ENCODE measurements around the gene CAMKMT. TPM values are rescaled to one million over a fixed set of nuclear protein-coding genes. Genes with fewer than 3 reads are reported as not detected.

Gene CAMKMT
- total RNA-seq, 2 experiments from 2014 or later, result 11.9 to 13.9 TPM

DNA sequence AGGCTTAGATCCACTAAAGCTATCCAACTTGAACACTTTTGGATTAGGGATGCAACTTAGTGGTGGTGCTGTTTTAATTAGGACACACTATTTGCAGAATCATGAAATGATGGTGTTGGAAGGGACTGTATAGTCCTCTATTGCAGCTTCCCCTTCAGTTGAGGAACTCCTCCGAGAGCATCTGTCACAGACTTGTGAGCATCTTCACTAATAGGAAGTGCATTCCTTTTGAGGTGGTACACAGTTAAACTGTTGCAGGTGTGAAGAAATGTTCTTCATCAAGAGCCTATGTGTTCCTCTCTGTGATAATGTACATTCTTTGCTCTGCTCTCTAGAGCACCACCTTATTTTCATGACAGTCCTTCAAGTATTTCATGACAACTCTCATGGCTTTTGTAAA, 197.4 kb downstream of the CAMKMT start:
- Histone ChIP-seq H3K4me1 (ENCODE audit: insufficient read depth, low read length) (no peaks in the 10 kb centered on the region), H3K4me3 (ENCODE audit: low read length) (no peak overlapping the region), H3K27me3 (ENCODE audit: control insufficient read depth in 1 of 2, insufficient read depth in 2 of 2, low read length in 2 of 2) (no peaks in the 10 kb centered on the region), H3K36me3 (ENCODE audit: insufficient read depth, low read length) (no peaks in the 10 kb centered on the region), H3K27ac (ENCODE audit: low read depth in 1 of 2, low read length in 2 of 2) (no peak overlapping the region), H3K9me3 (ENCODE audit: control insufficient read depth in 1 of 2, insufficient read depth in 1 of 2, low read length in 2 of 2) (no peaks in the 10 kb centered on the region)
- Mint-ChIP-seq H3K27ac (no peak overlapping the region), H3K4me3 (no peak overlapping the region), H3K36me3 (ENCODE audit: low read depth) (peaks cover 32% of the 10 kb centered on the region), H3K27me3 (no peaks in the 10 kb centered on the region), H3K4me1 (ENCODE audit: low read depth) (no peaks in the 10 kb centered on the region), H3K9me3 (no peaks in the 10 kb centered on the region)
- no peak for ATAC-seq (ENCODE audit: poor library complexity)
- intact Hi-C loops (cut with DNase I, micrococcal nuclease), result no loop called here
- no peak for DNase-seq
- CTCF ChIA-PET, result no interaction called here
- POLR2A ChIA-PET, result no interaction called here
- TF ChIP-seq, protein P1, sequence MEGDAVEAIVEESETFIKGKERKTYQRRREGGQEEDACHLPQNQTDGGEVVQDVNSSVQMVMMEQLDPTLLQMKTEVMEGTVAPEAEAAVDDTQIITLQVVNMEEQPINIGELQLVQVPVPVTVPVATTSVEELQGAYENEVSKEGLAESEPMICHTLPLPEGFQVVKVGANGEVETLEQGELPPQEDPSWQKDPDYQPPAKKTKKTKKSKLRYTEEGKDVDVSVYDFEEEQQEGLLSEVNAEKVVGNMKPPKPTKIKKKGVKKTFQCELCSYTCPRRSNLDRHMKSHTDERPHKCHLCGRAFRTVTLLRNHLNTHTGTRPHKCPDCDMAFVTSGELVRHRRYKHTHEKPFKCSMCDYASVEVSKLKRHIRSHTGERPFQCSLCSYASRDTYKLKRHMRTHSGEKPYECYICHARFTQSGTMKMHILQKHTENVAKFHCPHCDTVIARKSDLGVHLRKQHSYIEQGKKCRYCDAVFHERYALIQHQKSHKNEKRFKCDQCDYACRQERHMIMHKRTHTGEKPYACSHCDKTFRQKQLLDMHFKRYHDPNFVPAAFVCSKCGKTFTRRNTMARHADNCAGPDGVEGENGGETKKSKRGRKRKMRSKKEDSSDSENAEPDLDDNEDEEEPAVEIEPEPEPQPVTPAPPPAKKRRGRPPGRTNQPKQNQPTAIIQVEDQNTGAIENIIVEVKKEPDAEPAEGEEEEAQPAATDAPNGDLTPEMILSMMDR (IDR thresholded peaks at IDR 0.05), result no peak

- Mint-ChIP-seq H3K36me3 (ENCODE audit: low read depth) (peaks cover 26% of the 10 kb centered on the region), H3K4me3 (no peak overlapping the region), H3K4me1 (ENCODE audit: low read depth) (no peaks in the 10 kb centered on the region), H3K27ac (no peak overlapping the region), H3K9me3 (no peaks in the 10 kb centered on the region), H3K27me3 (no peaks in the 10 kb centered on the region)
- no peaks in the 10 kb centered on the region for H3K4me1 ChIP-seq (ENCODE audit: insufficient read depth, low read length)
- no peak overlapping the region for H3K27ac ChIP-seq (ENCODE audit: low read depth in 1 of 2, low read length in 2 of 2)
- intact Hi-C loops (cut with DNase I, micrococcal nuclease), result no loop called here
- H3K27me3 ChIP-seq (ENCODE audit: control insufficient read depth in 1 of 2, insufficient read depth in 2 of 2, low read length in 2 of 2), result no peaks in the 10 kb centered on the region
- H3K4me3 ChIP-seq (ENCODE audit: low read length), result no peak overlapping the region
- H3K9me3 ChIP-seq (ENCODE audit: control insufficient read depth in 1 of 2, insufficient read depth in 1 of 2, low read length in 2 of 2), result no peaks in the 10 kb centered on the region
- ATAC-seq (ENCODE audit: poor library complexity) (no peak), DNase-seq (no peak)
- ChIA-PET POLR2A (no interaction called here), CTCF (no interaction called here)
- H3K36me3 ChIP-seq (ENCODE audit: insufficient read depth, low read length), result peaks cover 4% of the 10 kb centered on the region
- TF ChIP-seq, protein P1 (IDR thresholded peaks at IDR 0.05), result no peak
These were observed 198.6 kb downstream of the CAMKMT start for GRCh38 chr2:44560352-44560751.

DNA sequence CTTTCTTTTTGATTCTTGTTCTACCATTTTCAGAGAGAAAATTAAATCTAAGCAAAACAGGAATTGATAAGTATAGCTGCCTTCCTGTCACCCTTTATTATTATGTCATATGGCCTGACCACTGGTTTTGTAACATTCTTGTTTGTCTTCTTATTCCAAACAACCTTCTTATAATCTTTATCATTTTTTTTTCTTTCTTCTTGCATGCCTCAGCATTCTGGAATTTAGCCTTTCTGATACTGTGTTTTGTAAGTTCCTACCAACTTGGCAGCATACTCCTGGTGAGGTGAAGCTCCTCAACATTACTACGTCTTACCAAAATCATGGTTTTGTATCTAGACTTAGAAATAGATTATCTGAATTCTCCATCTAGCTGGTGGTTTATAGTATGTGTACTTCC, 199.2 kb downstream of the CAMKMT start:
- intact Hi-C loops (cut with DNase I, micrococcal nuclease), result no loop called here

More for the DNA sequence above, 199.2 kb downstream of the CAMKMT start:
- H3K27ac ChIP-seq (ENCODE audit: low read depth in 1 of 2, low read length in 2 of 2), result no peak overlapping the region
- DNase-seq, result no peak
- no peak for ATAC-seq (ENCODE audit: poor library complexity)
- ChIA-PET POLR2A (no interaction called here), CTCF (no interaction called here)
- peaks cover 4% of the 10 kb centered on the region for H3K36me3 ChIP-seq (ENCODE audit: insufficient read depth, low read length)
- H3K27me3 Mint-ChIP-seq, result no peaks in the 10 kb centered on the region
- no peaks in the 10 kb centered on the region for H3K4me1 ChIP-seq (ENCODE audit: insufficient read depth, low read length)
- H3K9me3 Mint-ChIP-seq, result no peaks in the 10 kb centered on the region
- H3K9me3 ChIP-seq (ENCODE audit: control insufficient read depth in 1 of 2, insufficient read depth in 1 of 2, low read length in 2 of 2), result no peaks in the 10 kb centered on the region
- no peak overlapping the region for H3K27ac Mint-ChIP-seq
- no peak overlapping the region for H3K4me3 Mint-ChIP-seq
- H3K27me3 ChIP-seq (ENCODE audit: control insufficient read depth in 1 of 2, insufficient read depth in 2 of 2, low read length in 2 of 2), result no peaks in the 10 kb centered on the region
- H3K36me3 Mint-ChIP-seq (ENCODE audit: low read depth), result peaks cover 26% of the 10 kb centered on the region
- no peak overlapping the region for H3K4me3 ChIP-seq (ENCODE audit: low read length)
- TF ChIP-seq, protein P1 (IDR thresholded peaks at IDR 0.05), result no peak
- no peaks in the 10 kb centered on the region for H3K4me1 Mint-ChIP-seq (ENCODE audit: low read depth)
